ENCODE results near the gene FKBP5. TPM values are rescaled to one million over a fixed set of nuclear protein-coding genes. Genes with fewer than 3 reads are reported as not detected.
"Not testable (repeated sequence)": the region's sequence is repeated elsewhere in the genome, so short reads cannot be mapped to it uniquely, and the experiment has no call there.

FKBP5 gene
- total RNA-seq, 1 donor, result 1.3 TPM

- no peak for TF ChIP-seq CTCF (IDR thresholded peaks at IDR 0.05; ENCODE audit: insufficient read depth, low read depth, low read length)
- DNase-seq (ENCODE audit: low read depth), result no peak
- no peak overlapping the region for H3K4me3 ChIP-seq (ENCODE audit: low read depth, low read length)
Measured at GRCh38 chr6:35603326-35604202, 85.2 kb downstream of the FKBP5 start.

GRCh38 chr6:35602133-35602946, 86.4 kb downstream of the FKBP5 start:
- H3K4me3 ChIP-seq (ENCODE audit: low read depth, low read length), result peak overlapping the region; percentile 13
- no peak for TF ChIP-seq CTCF (IDR thresholded peaks at IDR 0.05; ENCODE audit: insufficient read depth, low read depth, low read length)
- peak; percentile 87 for DNase-seq (ENCODE audit: low read depth)

GRCh38 chr6:35601331-35602132, 87.2 kb downstream of the FKBP5 start:
- H3K4me3 ChIP-seq (ENCODE audit: low read depth, low read length), result peak overlapping the region; percentile 13
- no peak for TF ChIP-seq CTCF (IDR thresholded peaks at IDR 0.05; ENCODE audit: insufficient read depth, low read depth, low read length)

GRCh38 chr6:35600659-35601125, 88.0 kb downstream of the FKBP5 start:
- TF ChIP-seq CTCF (IDR thresholded peaks at IDR 0.05; ENCODE audit: insufficient read depth, low read depth, low read length), result no peak
- peak; percentile 70 for DNase-seq (ENCODE audit: low read depth)
- H3K4me3 ChIP-seq (ENCODE audit: low read depth, low read length), result peak overlapping the region; percentile 4

More at GRCh38 chr6:35601331-35602132, 87.2 kb downstream of the FKBP5 start:
- DNase-seq (ENCODE audit: low read depth), result peak; percentile 98

GRCh38 chr6:35599761-35600658, 88.7 kb downstream of the FKBP5 start:
- H3K4me3 ChIP-seq (ENCODE audit: low read depth, low read length), result no peak overlapping the region
- no peak for DNase-seq (ENCODE audit: low read depth)
- TF ChIP-seq CTCF (IDR thresholded peaks at IDR 0.05; ENCODE audit: insufficient read depth, low read depth, low read length), result no peak

- not testable (repeated sequence) for DNase-seq (ENCODE audit: low read depth)
Measured at GRCh38 chr6:35598621-35599020, 90.1 kb downstream of the FKBP5 start.

More at GRCh38 chr6:35598621-35599020, 90.1 kb downstream of the FKBP5 start:
- H3K4me3 ChIP-seq (ENCODE audit: low read depth, low read length), result not testable (repeated sequence)
